Activated naive CD4-positive, alpha-beta T cell treated with anti-CD3 and anti-CD28 coated beads for 36 hours (primary cell): ENCODE measurements around the gene NPBWR2. TPM values are rescaled to one million over a fixed set of nuclear protein-coding genes. Genes with fewer than 3 reads are reported as not detected.

Experiments
- CTCF ChIA-PET: fragments of 350-600 bp; sonication (Branson Sonifier 250); formaldehyde crosslinking; loops from one replicate; lab custom pipeline; 2021; ENCODE audit warnings: antibody characterized with exemption; lab: Charles Lee
- DNase-seq: peaks from one replicate; pipeline ENCODE4 v3.0.0-alpha.2; 2020
- H3K27ac Mint-ChIP-seq: one replicate; pipeline ENCODE4 v1.8.0; 2021; ENCODE audit warnings: mild to moderate bottlenecking, mixed read lengths
- H3K27me3 Mint-ChIP-seq: one replicate; pipeline ENCODE4 v1.8.0; 2021; ENCODE audit warnings: low read depth, mixed read lengths
- H3K36me3 Mint-ChIP-seq: one replicate; pipeline ENCODE4 v1.8.0; 2021; ENCODE audit warnings: low read depth, mixed read lengths
- H3K4me1 Mint-ChIP-seq: one replicate; pipeline ENCODE4 v1.8.0; 2021; ENCODE audit warnings: low read depth, mixed read lengths
- H3K4me3 Mint-ChIP-seq: one replicate; pipeline ENCODE4 v1.8.0; 2021; ENCODE audit warnings: mild to moderate bottlenecking, moderate library complexity, mixed read lengths
- H3K9me3 Mint-ChIP-seq: one replicate; pipeline ENCODE4 v1.8.0; 2021; ENCODE audit warnings: mixed read lengths
- intact Hi-C: fragments of 100-400 bp; cut with micrococcal nuclease; formaldehyde crosslinking; loops from one replicate; pipeline ENCODE4 v1.15.1; 2023
- total RNA-seq, 2 experiments: library from RNA; stranded (reverse); gene quantifications; one replicate each; pipeline ENCODE4 v1.2.3, GENCODE V29; 2021

Gene NPBWR2, protein sequence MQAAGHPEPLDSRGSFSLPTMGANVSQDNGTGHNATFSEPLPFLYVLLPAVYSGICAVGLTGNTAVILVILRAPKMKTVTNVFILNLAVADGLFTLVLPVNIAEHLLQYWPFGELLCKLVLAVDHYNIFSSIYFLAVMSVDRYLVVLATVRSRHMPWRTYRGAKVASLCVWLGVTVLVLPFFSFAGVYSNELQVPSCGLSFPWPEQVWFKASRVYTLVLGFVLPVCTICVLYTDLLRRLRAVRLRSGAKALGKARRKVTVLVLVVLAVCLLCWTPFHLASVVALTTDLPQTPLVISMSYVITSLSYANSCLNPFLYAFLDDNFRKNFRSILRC
- total RNA-seq, result not detected

DNA sequence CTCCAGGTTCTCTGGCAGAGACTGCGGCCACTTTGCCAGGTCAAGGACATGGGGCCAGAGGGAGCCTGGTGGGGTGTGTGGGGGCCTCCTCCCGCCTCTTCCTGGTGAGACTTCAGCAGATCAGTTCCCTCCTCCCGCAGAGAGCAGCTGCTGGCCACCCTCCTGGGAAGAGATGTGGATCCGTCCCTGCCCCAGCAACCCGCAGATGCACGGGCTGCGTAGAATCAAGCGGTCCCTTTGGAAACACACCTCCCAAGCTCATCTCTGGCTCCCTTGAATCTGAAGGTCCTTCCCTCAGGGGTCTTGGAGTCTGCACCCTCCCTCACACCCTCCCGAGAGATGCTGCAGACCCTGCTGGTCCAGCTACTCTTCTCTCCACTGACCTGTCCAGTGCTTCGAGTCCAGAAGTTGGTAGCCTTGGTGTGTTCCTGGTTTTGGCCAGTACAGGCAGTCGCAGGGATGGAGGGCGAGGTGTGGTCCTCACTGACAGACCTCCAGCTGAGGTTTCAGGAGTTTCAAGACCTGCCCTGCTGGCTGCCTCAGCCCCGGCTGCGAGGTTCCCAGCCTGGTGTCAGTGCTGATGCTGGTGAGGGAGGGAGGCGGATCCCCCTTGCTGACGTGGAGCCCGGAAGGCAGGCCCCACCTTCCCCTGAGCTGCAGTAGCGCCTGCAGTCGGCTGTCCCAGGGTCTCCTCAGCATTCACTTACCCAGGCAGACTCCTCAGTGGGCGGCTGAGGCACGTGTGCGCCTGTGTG lies at the start of gene NPBWR2:
Gene NPBWR2, minus strand, starts transcription at position 585 of the 755 bp plus-strand sequence. CDS start 734 bp downstream, outside the sequence.
- peak; percentile 23 for DNase-seq
- CTCF ChIA-PET, result no interaction called here
- Mint-ChIP-seq H3K4me3 (no peak within 1 kb of the TSS), H3K4me1 (peaks cover 5% of the 10 kb centered on the region), H3K27ac (no peak within 1 kb of the TSS), H3K9me3 (no peaks in the 10 kb centered on the region), H3K36me3 (no peaks in the 10 kb centered on the region), H3K27me3 (peaks cover 9% of the 10 kb centered on the region)
- intact Hi-C loops, result no loop called here

GRCh38 chr20:64156136-64156885 lies 48.9 kb upstream of the NPBWR2 start:
- no peak overlapping the region for H3K4me3 Mint-ChIP-seq
- H3K27me3 Mint-ChIP-seq, result peaks cover 19% of the 10 kb centered on the region
- H3K9me3 Mint-ChIP-seq, result no peaks in the 10 kb centered on the region
- no peaks in the 10 kb centered on the region for H3K4me1 Mint-ChIP-seq
- no peak for DNase-seq
- H3K36me3 Mint-ChIP-seq, result no peaks in the 10 kb centered on the region
- CTCF ChIA-PET, result no interaction called here
- no peak overlapping the region for H3K27ac Mint-ChIP-seq
- intact Hi-C loops, result no loop called here

- Mint-ChIP-seq H3K36me3 (no peaks in the 10 kb centered on the region), H3K27me3 (peaks cover 12% of the 10 kb centered on the region), H3K4me3 (no peak overlapping the region), H3K4me1 (no peaks in the 10 kb centered on the region), H3K9me3 (no peaks in the 10 kb centered on the region), H3K27ac (no peak overlapping the region)
- CTCF ChIA-PET, result interaction anchor here (1.0 kb wide), 1 partner anchor 35 kb away, joined by 3 read pairs; no protein-coding TSS in a partner anchor
- DNase-seq, result no peak
- intact Hi-C loops, result no loop called here
These were observed 48.1 kb upstream of the NPBWR2 start for GRCh38 chr20:64155258-64156135.

DNA sequence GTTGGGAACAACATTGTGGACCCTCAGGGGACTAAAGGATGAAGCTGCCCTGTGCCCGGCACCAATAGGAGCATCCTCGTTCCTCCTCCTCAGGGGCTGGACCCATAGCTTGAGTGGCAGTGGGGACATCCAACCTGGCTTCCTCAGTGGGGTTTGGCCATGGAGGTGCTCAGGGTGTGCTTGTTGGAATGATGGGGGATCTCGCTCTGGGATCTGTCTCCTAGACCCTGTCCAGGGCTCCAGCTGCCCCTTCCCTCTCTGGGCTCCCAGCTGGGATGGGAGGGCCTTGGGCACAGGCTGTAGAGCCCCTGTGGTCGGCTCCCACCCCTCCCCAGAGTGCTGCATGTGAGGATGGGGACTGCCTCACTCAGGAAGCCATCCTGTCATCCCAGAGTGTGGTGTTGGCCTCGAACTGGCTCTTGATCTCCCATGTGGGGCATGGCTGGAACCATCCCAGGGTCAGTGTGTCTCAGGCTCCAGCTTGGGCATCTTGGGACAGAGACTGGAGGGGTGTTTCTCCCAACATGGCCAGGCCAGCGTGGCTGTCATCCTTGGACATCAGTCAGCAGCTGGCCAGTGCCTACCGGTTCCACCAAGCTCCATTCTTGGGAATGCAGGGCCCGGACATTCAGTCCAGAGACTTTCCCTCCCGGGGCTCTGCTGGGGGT lies 47.4 kb upstream of the NPBWR2 start:
- Mint-ChIP-seq H3K4me1 (no peaks in the 10 kb centered on the region), H3K27me3 (peaks cover 6% of the 10 kb centered on the region), H3K36me3 (no peaks in the 10 kb centered on the region), H3K9me3 (no peaks in the 10 kb centered on the region), H3K27ac (no peak overlapping the region), H3K4me3 (no peak overlapping the region)
- CTCF ChIA-PET, result interaction anchor here (1.0 kb wide), 1 partner anchor 34 kb away, joined by 3 read pairs; no protein-coding TSS in a partner anchor
- intact Hi-C loops, result no loop called here
- DNase-seq, result no peak

DNA sequence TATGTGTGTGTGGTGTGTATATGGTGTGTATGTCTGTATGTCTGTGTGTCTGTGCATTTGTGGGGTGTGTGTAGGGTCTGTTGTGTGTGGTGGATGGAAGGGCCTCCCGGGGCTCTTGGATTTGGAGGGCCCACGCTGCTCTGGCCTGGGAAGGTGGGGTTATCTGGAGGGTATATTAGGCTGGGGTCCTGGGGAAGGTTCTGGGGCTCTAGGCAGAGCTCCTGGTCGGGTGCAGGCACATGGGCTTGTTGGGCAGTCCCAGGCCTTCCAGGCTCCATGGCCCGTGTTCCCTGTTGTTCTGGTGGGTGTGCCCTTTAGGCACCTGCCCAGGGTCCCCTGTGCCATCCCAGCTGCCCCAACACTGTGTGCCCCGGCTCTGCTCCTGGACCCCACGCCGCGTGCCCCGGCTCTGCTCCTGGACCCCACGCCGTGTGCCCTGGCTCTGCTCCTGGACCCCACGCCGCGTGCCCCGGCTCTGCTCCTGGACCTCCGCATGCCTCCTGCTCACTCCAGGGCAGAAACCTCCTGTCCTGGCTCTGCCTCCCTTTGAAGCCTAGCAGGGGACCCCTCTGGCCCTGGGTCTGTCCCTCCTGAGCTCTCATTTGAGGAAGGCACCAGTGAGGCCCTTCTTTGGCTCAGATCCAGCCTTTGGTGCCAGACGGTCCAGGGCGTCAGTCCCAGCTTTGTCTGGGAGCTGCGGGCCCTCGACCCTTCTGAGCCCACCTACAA lies 46.7 kb upstream of the NPBWR2 start:
- intact Hi-C loops, result no loop called here
- no peaks in the 10 kb centered on the region for H3K36me3 Mint-ChIP-seq
- H3K4me3 Mint-ChIP-seq, result no peak overlapping the region
- no peak overlapping the region for H3K27ac Mint-ChIP-seq
- CTCF ChIA-PET, result no interaction called here
- no peak for DNase-seq
- no peaks in the 10 kb centered on the region for H3K9me3 Mint-ChIP-seq
- H3K4me1 Mint-ChIP-seq, result no peaks in the 10 kb centered on the region
- peaks cover 2% of the 10 kb centered on the region for H3K27me3 Mint-ChIP-seq

- H3K36me3 Mint-ChIP-seq, result no peaks in the 10 kb centered on the region
- H3K4me1 Mint-ChIP-seq, result no peaks in the 10 kb centered on the region
- intact Hi-C loops, result no loop called here
- no peak for DNase-seq
- CTCF ChIA-PET, result no interaction called here
- H3K9me3 Mint-ChIP-seq, result no peaks in the 10 kb centered on the region
- no peak overlapping the region for H3K4me3 Mint-ChIP-seq
- no peaks in the 10 kb centered on the region for H3K27me3 Mint-ChIP-seq
- H3K27ac Mint-ChIP-seq, result no peak overlapping the region
These were observed 46.0 kb upstream of the NPBWR2 start for GRCh38 chr20:64153410-64153809.

DNA sequence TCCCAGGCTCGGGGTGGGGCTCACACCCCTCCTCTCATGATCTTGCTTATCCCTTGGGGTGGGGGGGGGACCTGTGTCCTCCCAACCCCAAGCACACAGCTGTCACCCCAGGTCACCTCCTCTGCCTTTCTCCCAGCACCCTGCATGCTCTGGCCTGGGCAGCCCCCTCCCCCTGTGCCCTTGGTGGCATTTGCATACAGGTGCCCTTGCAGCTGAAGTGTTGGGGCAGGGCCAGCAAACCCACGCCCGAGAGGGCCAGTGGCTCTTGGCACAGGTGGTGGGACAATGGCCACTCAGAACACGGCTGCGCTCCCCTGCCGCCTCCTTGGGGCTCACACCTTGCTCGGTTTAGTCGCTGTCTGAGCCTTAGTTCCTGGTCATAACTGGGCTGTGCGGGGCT lies 45.5 kb upstream of the NPBWR2 start:
- CTCF ChIA-PET, result no interaction called here
- DNase-seq, result no peak
- intact Hi-C loops, result no loop called here
- Mint-ChIP-seq H3K4me1 (no peaks in the 10 kb centered on the region), H3K4me3 (no peak overlapping the region), H3K27ac (no peak overlapping the region), H3K9me3 (no peaks in the 10 kb centered on the region), H3K27me3 (no peaks in the 10 kb centered on the region), H3K36me3 (no peaks in the 10 kb centered on the region)

GRCh38 chr20:64151633-64152530 lies 44.5 kb upstream of the NPBWR2 start:
- H3K4me1 Mint-ChIP-seq, result no peaks in the 10 kb centered on the region
- H3K9me3 Mint-ChIP-seq, result no peaks in the 10 kb centered on the region
- no peak for DNase-seq
- no peaks in the 10 kb centered on the region for H3K36me3 Mint-ChIP-seq
- no peaks in the 10 kb centered on the region for H3K27me3 Mint-ChIP-seq
- intact Hi-C loops, result no loop called here
- H3K27ac Mint-ChIP-seq, result no peak overlapping the region
- CTCF ChIA-PET, result no interaction called here
- H3K4me3 Mint-ChIP-seq, result no peak overlapping the region

GRCh38 chr20:64150756-64151632 lies 43.6 kb upstream of the NPBWR2 start:
- Mint-ChIP-seq H3K27me3 (no peaks in the 10 kb centered on the region), H3K36me3 (no peaks in the 10 kb centered on the region), H3K4me1 (no peaks in the 10 kb centered on the region), H3K4me3 (no peak overlapping the region), H3K9me3 (no peaks in the 10 kb centered on the region), H3K27ac (no peak overlapping the region)
- intact Hi-C loops, result no loop called here
- CTCF ChIA-PET, result no interaction called here
- no peak for DNase-seq
